ENCODE results near the gene REG1A.

Gene REG1A

DNA sequence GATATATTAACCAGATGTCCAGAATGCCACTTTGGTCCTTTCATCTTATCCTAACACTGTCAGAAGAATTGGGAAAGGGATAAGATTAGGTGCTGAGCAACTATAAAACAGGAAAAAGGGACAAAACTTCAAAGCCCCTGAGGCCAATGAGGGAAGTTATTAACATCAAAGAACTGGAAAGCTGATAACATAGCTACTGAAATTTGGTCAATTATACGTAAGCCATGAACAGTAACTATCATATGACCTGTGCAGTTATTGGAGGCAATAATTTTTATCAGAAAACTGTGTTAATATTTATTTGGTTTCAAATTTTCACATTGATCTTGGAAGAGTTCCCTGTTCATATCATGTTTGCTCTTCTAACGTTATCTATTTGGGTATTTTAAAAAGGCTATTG, 41.8 kb downstream of the REG1A start:
- no peak for DNase-seq (ENCODE audit: low read depth)
- TF ChIP-seq, protein P1, sequence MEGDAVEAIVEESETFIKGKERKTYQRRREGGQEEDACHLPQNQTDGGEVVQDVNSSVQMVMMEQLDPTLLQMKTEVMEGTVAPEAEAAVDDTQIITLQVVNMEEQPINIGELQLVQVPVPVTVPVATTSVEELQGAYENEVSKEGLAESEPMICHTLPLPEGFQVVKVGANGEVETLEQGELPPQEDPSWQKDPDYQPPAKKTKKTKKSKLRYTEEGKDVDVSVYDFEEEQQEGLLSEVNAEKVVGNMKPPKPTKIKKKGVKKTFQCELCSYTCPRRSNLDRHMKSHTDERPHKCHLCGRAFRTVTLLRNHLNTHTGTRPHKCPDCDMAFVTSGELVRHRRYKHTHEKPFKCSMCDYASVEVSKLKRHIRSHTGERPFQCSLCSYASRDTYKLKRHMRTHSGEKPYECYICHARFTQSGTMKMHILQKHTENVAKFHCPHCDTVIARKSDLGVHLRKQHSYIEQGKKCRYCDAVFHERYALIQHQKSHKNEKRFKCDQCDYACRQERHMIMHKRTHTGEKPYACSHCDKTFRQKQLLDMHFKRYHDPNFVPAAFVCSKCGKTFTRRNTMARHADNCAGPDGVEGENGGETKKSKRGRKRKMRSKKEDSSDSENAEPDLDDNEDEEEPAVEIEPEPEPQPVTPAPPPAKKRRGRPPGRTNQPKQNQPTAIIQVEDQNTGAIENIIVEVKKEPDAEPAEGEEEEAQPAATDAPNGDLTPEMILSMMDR (IDR thresholded peaks at IDR 0.05; ENCODE audit: control insufficient read depth, insufficient read depth, low read depth, low read length, missing control alignments), result no peak
- no peak overlapping the region for H3K4me3 ChIP-seq (ENCODE audit: control insufficient read depth, low read depth, low read length)

DNA sequence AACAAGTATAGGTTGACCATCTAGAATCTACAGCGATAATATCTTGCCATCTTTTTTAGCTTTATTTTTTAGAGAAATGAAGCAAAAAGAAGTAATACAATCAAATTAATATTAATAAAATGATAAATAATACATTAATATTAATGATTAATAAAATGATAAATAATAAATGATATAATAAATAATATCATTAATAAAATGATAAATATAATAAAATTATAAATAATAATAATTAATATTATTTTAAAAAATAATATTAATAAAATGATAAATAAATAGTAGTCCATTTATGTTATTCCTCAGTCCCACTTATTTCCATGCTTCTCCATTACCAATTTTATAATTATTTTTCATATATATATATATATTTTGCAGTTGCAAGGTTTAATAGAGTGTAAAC, 42.5 kb downstream of the REG1A start:
- TF ChIP-seq, protein P1 (IDR thresholded peaks at IDR 0.05; ENCODE audit: control insufficient read depth, insufficient read depth, low read depth, low read length, missing control alignments), result no peak
- DNase-seq (ENCODE audit: low read depth), result no peak
- no peak overlapping the region for H3K4me3 ChIP-seq (ENCODE audit: control insufficient read depth, low read depth, low read length)

DNA sequence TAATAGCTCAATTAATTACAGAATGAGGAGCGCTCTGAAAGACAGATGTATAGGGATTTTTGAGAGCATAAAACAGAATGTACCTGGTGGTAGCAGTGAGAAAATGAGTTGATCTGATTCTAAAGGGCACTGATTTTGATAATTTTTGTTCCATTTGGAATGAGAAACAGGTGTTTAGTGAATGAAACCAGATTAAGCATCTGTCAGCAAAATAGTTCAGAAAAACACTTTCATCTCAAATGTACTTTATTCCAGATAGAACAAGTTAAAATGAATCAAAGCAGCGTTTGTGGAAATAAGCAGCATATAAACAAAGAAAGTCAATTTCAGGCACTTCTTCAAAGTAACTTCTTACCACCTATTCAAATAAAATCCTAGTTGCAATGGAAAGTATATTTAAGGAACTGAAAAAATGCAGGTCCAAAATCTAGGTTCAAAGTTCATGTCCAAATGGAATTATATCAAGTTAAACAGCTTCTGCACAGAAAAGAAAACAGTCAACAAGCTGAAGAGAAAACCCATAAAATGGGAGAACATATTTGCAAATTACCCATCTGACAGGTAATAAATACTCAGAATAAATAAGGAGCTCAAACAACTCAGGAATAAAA, 51.2 kb downstream of the REG1A start:
- no peak for DNase-seq (ENCODE audit: low read depth)
- TF ChIP-seq, protein P1 (IDR thresholded peaks at IDR 0.05; ENCODE audit: control insufficient read depth, insufficient read depth, low read depth, low read length, missing control alignments), result no peak
- H3K4me3 ChIP-seq (ENCODE audit: control insufficient read depth, low read depth, low read length), result no peak overlapping the region

Data from AG09309 (cell line).